ENCODE measurements around the gene DLL1.

- no peak for TF ChIP-seq POLR2A (IDR thresholded peaks at IDR 0.05)
- TF ChIP-seq CTCF (IDR thresholded peaks at IDR 0.05): no peak
Observed at GRCh38 chr6:170301184-170301583, 10.3 kb upstream of the DLL1 start.
